Measurements from ENCODE around the gene ANKS3.

GRCh38 chr16:4682616-4683254, 51.3 kb downstream of the ANKS3 start:
- TF ChIP-seq FOXA1 (IDR thresholded peaks at IDR 0.05) (no peak), NFRKB (IDR thresholded peaks at IDR 0.05) (no peak), BHLHE40 (IDR thresholded peaks at IDR 0.05; ENCODE audit: borderline replicate concordance) (no peak), SP1 (IDR thresholded peaks at IDR 0.05) (no peak), HDGF (IDR thresholded peaks at IDR 0.05; ENCODE audit: borderline replicate concordance) (no peak), SUZ12 (IDR thresholded peaks at IDR 0.05) (no peak), ZNF384 (IDR thresholded peaks at IDR 0.05) (no peak), TARDBP (IDR thresholded peaks at IDR 0.05) (no peak), FOXM1 (IDR thresholded peaks at IDR 0.05; ENCODE audit: borderline replicate concordance) (no peak), FOXK2 (IDR thresholded peaks at IDR 0.05) (no peak)

Data from HEK293T (cell line).